Activated CD8-positive, alpha-beta memory T cell treated with anti-CD3 and anti-CD28 coated beads, Interleukin-2, amount 10 ng/mL, durations not matched to agents 7 days and 5 days (primary cell): ENCODE results near the gene UBA5. TPM values are rescaled to one million over a fixed set of nuclear protein-coding genes. Genes with fewer than 3 reads are reported as not detected.
A peak's percentile ranks its signal among the peaks of the same experiment; 100 is the strongest.

Experiments
- ATAC-seq: fragments of 150-1000 bp; cut with Tn5 transposase; one replicate; pipeline ENCODE4 v1.10.0; 2021; ENCODE audit warnings: moderate library complexity
- CTCF ChIA-PET: fragments of 350-600 bp; sonication (Branson Sonifier 250); formaldehyde crosslinking; loops from one replicate; lab custom pipeline; 2021; ENCODE audit warnings: antibody characterized with exemption; lab: Charles Lee
- DNase-seq: peaks from one replicate; pipeline ENCODE4 v3.0.0-alpha.2; 2020
- H3K27ac Mint-ChIP-seq: one replicate; pipeline ENCODE4 v1.8.0; 2021; ENCODE audit warnings: mild to moderate bottlenecking, mixed read lengths
- H3K27me3 Mint-ChIP-seq: one replicate; pipeline ENCODE4 v1.8.0; 2021; ENCODE audit warnings: mixed read lengths
- H3K36me3 Mint-ChIP-seq: one replicate; pipeline ENCODE4 v1.8.0; 2021; ENCODE audit warnings: mild to moderate bottlenecking, mixed read lengths
- H3K4me1 Mint-ChIP-seq: one replicate; pipeline ENCODE4 v1.8.0; 2021; ENCODE audit warnings: mixed read lengths
- H3K4me3 Mint-ChIP-seq: one replicate; pipeline ENCODE4 v1.8.0; 2021; ENCODE audit warnings: mild to moderate bottlenecking, moderate library complexity, mixed read lengths
- H3K9me3 Mint-ChIP-seq: one replicate; pipeline ENCODE4 v1.8.0; 2022; ENCODE audit warnings: low read depth, mixed read lengths
- total RNA-seq, 2 experiments: library from RNA; stranded (reverse); gene quantifications; one replicate each; pipeline ENCODE4 v1.2.3, GENCODE V29; 2021

The UBA5 gene
- total RNA-seq, 2 experiments from 2014 or later = 33.5 to 48.6 TPM

GRCh38 chr3:132659000-132659364 is 1.1 kb upstream of the UBA5 start:
- H3K4me1 Mint-ChIP-seq = peaks cover 45% of the 10 kb centered on the region
- H3K36me3 Mint-ChIP-seq = peaks cover 13% of the 10 kb centered on the region
- no peaks in the 10 kb centered on the region for H3K27me3 Mint-ChIP-seq
- CTCF ChIA-PET = interaction anchor here (1.0 to 4.1 kb wide), 5 partner anchors 12 to 1158 kb away, joined by 3 to 21 read pairs (median 3); no protein-coding TSS in a partner anchor
- H3K9me3 Mint-ChIP-seq = no peaks in the 10 kb centered on the region
- peak overlapping the region; percentile 94 for H3K27ac Mint-ChIP-seq
- no peak for DNase-seq
- peak overlapping the region; percentile 90 for H3K4me3 Mint-ChIP-seq
- no peak for ATAC-seq

- peaks cover 46% of the 10 kb centered on the region for H3K4me1 Mint-ChIP-seq
- peaks cover 14% of the 10 kb centered on the region for H3K36me3 Mint-ChIP-seq
- peak within 1 kb of the TSS; percentile 94 for H3K27ac Mint-ChIP-seq
- ATAC-seq (peak; percentile 59), DNase-seq (peak; percentile 56)
- CTCF ChIA-PET = interaction anchor here (1.0 to 4.1 kb wide), 4 partner anchors 11 to 1159 kb away, joined by 3 to 21 read pairs (median 8); no protein-coding TSS in a partner anchor
- H3K4me3 Mint-ChIP-seq = peak within 1 kb of the TSS; percentile 90
- H3K27me3 Mint-ChIP-seq = no peaks in the 10 kb centered on the region
- H3K9me3 Mint-ChIP-seq = no peaks in the 10 kb centered on the region
These were observed 621 bp upstream of the UBA5 start, which contains the start of gene ACAD11 for GRCh38 chr3:132659365-132660051. TSS of gene ACAD11 (minus strand) at chr3:132659809. CDS start at chr3:132659751, 58 bp downstream.

GRCh38 chr3:132660811-132661070 is 612 bp downstream of the UBA5 start:
- Mint-ChIP-seq H3K27me3 (no peaks in the 10 kb centered on the region), H3K36me3 (peaks cover 15% of the 10 kb centered on the region), H3K27ac (peak overlapping the region; percentile 94), H3K4me1 (peaks cover 48% of the 10 kb centered on the region), H3K4me3 (peak overlapping the region; percentile 90), H3K9me3 (no peaks in the 10 kb centered on the region)
- DNase-seq (no peak), ATAC-seq (peak; percentile 20)
- CTCF ChIA-PET = interaction anchor here (1.0 to 4.1 kb wide), 4 partner anchors 10 to 125 kb away, joined by 3 to 21 read pairs (median 8); no protein-coding TSS in a partner anchor

- Mint-ChIP-seq H3K4me3 (peak overlapping the region; percentile 90), H3K9me3 (no peaks in the 10 kb centered on the region), H3K27me3 (no peaks in the 10 kb centered on the region), H3K36me3 (peaks cover 15% of the 10 kb centered on the region), H3K27ac (peak overlapping the region; percentile 94), H3K4me1 (peaks cover 48% of the 10 kb centered on the region)
- ATAC-seq (no peak), DNase-seq (no peak)
- CTCF ChIA-PET = interaction anchor here (1.0 to 4.1 kb wide), 4 partner anchors 10 to 125 kb away, joined by 3 to 21 read pairs (median 8); no protein-coding TSS in a partner anchor
These were observed 972 bp downstream of the UBA5 start for GRCh38 chr3:132661101-132661500.

- DNase-seq = no peak
- no peaks in the 10 kb centered on the region for H3K9me3 Mint-ChIP-seq
- CTCF ChIA-PET = interaction anchor here (1.8 kb wide), 1 partner anchor 126 kb away, joined by 4 read pairs; no protein-coding TSS in a partner anchor
- peaks cover 46% of the 10 kb centered on the region for H3K4me1 Mint-ChIP-seq
- H3K27me3 Mint-ChIP-seq = no peaks in the 10 kb centered on the region
- no peak overlapping the region for H3K4me3 Mint-ChIP-seq
- peaks cover 17% of the 10 kb centered on the region for H3K36me3 Mint-ChIP-seq
- no peak overlapping the region for H3K27ac Mint-ChIP-seq
- no peak for ATAC-seq
These were observed 2.1 kb downstream of the UBA5 start for GRCh38 chr3:132662212-132662611.

GRCh38 chr3:132665230-132665745 is 5.2 kb downstream of the UBA5 start:
- Mint-ChIP-seq H3K27me3 (no peaks in the 10 kb centered on the region), H3K9me3 (no peaks in the 10 kb centered on the region), H3K27ac (no peak overlapping the region), H3K36me3 (peaks cover 23% of the 10 kb centered on the region), H3K4me3 (no peak overlapping the region), H3K4me1 (peaks cover 40% of the 10 kb centered on the region)
- no peak for DNase-seq
- CTCF ChIA-PET = no interaction called here
- no peak for ATAC-seq

GRCh38 chr3:132669256-132669777 is 9.2 kb downstream of the UBA5 start:
- Mint-ChIP-seq H3K4me3 (no peak overlapping the region), H3K9me3 (no peaks in the 10 kb centered on the region), H3K4me1 (peaks cover 16% of the 10 kb centered on the region), H3K27ac (no peak overlapping the region), H3K27me3 (no peaks in the 10 kb centered on the region), H3K36me3 (peaks cover 24% of the 10 kb centered on the region)
- CTCF ChIA-PET = interaction anchor here (2.9 kb wide), 1 partner anchor 9 kb away, joined by 12 read pairs; the partner anchor contains the start of genes ACAD11 and UBA5
- DNase-seq (no peak), ATAC-seq (no peak)

GRCh38 chr3:132675408-132675807 is 15.3 kb downstream of the UBA5 start:
- DNase-seq (no peak), ATAC-seq (no peak)
- Mint-ChIP-seq H3K4me3 (no peak overlapping the region), H3K9me3 (no peaks in the 10 kb centered on the region), H3K36me3 (peaks cover 39% of the 10 kb centered on the region), H3K27me3 (no peaks in the 10 kb centered on the region), H3K4me1 (no peaks in the 10 kb centered on the region), H3K27ac (no peak overlapping the region)
- CTCF ChIA-PET = no interaction called here

GRCh38 chr3:132679911-132680310 is 19.8 kb downstream of the UBA5 start:
- CTCF ChIA-PET = interaction anchor here (1.3 kb wide), 1 partner anchor 27 kb away, joined by 3 read pairs; no protein-coding TSS in a partner anchor
- no peaks in the 10 kb centered on the region for H3K27me3 Mint-ChIP-seq
- H3K9me3 Mint-ChIP-seq = no peaks in the 10 kb centered on the region
- H3K4me1 Mint-ChIP-seq = no peaks in the 10 kb centered on the region
- ATAC-seq = no peak
- peaks cover 31% of the 10 kb centered on the region for H3K36me3 Mint-ChIP-seq
- no peak overlapping the region for H3K4me3 Mint-ChIP-seq
- no peak overlapping the region for H3K27ac Mint-ChIP-seq
- DNase-seq = no peak

- H3K9me3 Mint-ChIP-seq = no peaks in the 10 kb centered on the region
- no peak overlapping the region for H3K4me3 Mint-ChIP-seq
- DNase-seq = no peak
- ATAC-seq = no peak
- CTCF ChIA-PET = interaction anchor here (0.7 to 1.0 kb wide), 2 partner anchors 21 to 73 kb away, joined by 3 read pairs; no protein-coding TSS in a partner anchor
- peaks cover 28% of the 10 kb centered on the region for H3K36me3 Mint-ChIP-seq
- no peaks in the 10 kb centered on the region for H3K27me3 Mint-ChIP-seq
- no peak overlapping the region for H3K27ac Mint-ChIP-seq
- no peaks in the 10 kb centered on the region for H3K4me1 Mint-ChIP-seq
These were observed 21.3 kb downstream of the UBA5 start for GRCh38 chr3:132681421-132681820.

- no peak for ATAC-seq
- CTCF ChIA-PET = interaction anchor here (1.0 kb wide), 1 partner anchor 21 kb away, joined by 3 read pairs; no protein-coding TSS in a partner anchor
- Mint-ChIP-seq H3K27ac (no peak overlapping the region), H3K27me3 (no peaks in the 10 kb centered on the region), H3K4me3 (no peak overlapping the region), H3K4me1 (no peaks in the 10 kb centered on the region), H3K9me3 (no peaks in the 10 kb centered on the region), H3K36me3 (peaks cover 24% of the 10 kb centered on the region)
- DNase-seq = no peak
These were observed 22.1 kb downstream of the UBA5 start for GRCh38 chr3:132682201-132682600.

GRCh38 chr3:132690040-132690439 is 29.9 kb downstream of the UBA5 start:
- H3K4me3 Mint-ChIP-seq = no peak overlapping the region
- H3K27me3 Mint-ChIP-seq = no peaks in the 10 kb centered on the region
- H3K27ac Mint-ChIP-seq = no peak overlapping the region
- DNase-seq (no peak), ATAC-seq (no peak)
- H3K36me3 Mint-ChIP-seq = peaks cover 27% of the 10 kb centered on the region
- CTCF ChIA-PET = interaction anchor here (1.0 to 1.5 kb wide), 2 partner anchors 10 to 153 kb away, joined by 3 to 4 read pairs; no protein-coding TSS in a partner anchor
- H3K4me1 Mint-ChIP-seq = no peaks in the 10 kb centered on the region
- H3K9me3 Mint-ChIP-seq = no peaks in the 10 kb centered on the region

GRCh38 chr3:132694991-132695390 is 34.9 kb downstream of the UBA5 start:
- Mint-ChIP-seq H3K27ac (no peak overlapping the region), H3K36me3 (peaks cover 24% of the 10 kb centered on the region)
- CTCF ChIA-PET = no interaction called here

More at GRCh38 chr3:132694991-132695390, 34.9 kb downstream of the UBA5 start:
- DNase-seq (no peak), ATAC-seq (no peak)
- Mint-ChIP-seq H3K9me3 (no peaks in the 10 kb centered on the region), H3K4me1 (no peaks in the 10 kb centered on the region), H3K27me3 (no peaks in the 10 kb centered on the region), H3K4me3 (no peak overlapping the region)
